NCI-H82 treated with DMSO at 0.1 percent for 48 hours (cell line): ENCODE results near the gene MYMK.

ENCODE experiments used
- DNase-seq: peaks from one replicate; lab custom pipeline; 2025; ENCODE audit not compliant: unreplicated experiment; lab: John Stamatoyannopoulos, UW

MYMK gene

GRCh38 chr9:133520121-133520835, 4.5 kb downstream of the MYMK start:
- DNase-seq, result no peak

DNA sequence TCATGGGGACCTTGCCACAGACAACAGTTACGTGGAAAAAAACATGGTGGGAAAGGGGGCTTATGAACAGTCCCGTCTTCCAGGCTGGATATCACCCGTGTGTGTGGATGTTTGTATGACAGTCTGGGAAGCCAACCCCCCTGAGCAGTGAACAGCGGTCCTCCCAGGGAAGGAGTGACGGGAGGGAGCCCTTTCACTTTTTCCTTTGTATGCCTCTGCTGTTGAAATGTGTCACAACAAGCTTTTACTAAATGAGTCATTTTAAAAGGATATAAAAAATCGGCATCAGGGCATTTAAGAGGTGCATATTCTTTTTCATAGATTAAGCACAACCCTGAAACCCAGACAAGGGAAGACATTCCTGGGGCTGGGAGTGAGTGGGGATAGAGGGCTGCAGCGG, 5.1 kb downstream of the MYMK start:
- no peak for DNase-seq

- DNase-seq, result no peak
Observed at GRCh38 chr9:133518706-133519449, 5.9 kb downstream of the MYMK start.

DNA sequence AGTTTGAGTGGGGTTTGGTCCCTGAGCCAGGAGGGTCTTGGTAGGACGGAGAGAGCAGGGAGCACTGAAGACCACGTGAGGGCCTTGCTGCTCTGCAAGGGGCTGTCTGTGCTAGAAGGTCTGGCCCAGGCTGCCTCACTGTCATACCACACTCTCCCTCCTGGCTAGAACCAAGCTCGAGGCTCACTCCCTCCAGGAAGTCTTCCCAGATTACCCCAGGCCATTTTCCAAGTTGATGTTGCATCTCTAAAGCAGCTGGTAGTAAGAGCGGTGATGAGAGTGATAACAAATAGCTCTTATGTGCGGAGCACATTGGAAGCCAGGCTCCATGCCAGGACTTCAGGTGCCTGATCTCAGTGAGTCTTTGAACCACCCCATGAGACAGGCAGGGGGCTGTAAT, 6.6 kb downstream of the MYMK start:
- no peak for DNase-seq

GRCh38 chr9:133517711-133518110, 7.0 kb downstream of the MYMK start:
- DNase-seq, result no peak

DNA sequence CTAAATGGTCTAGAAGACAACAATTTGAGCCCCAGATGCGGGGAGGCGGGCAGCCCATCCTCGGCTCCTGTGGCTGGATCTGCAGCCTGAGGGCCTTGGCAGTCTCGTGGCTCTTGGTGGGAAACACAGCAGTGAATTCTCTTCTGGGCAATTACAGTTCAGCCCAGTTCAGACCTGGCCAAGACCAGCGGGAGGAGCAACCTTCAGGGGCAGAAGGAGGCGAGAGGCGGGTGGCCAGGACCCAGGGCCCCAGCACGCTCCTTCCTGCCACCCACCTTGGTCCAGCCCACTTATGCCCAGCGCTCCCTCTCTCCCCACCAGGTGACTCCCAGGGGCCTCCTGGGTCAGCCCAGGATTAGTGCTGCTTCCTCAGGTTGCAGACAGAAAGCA, 7.8 kb downstream of the MYMK start:
- no peak for DNase-seq

DNA sequence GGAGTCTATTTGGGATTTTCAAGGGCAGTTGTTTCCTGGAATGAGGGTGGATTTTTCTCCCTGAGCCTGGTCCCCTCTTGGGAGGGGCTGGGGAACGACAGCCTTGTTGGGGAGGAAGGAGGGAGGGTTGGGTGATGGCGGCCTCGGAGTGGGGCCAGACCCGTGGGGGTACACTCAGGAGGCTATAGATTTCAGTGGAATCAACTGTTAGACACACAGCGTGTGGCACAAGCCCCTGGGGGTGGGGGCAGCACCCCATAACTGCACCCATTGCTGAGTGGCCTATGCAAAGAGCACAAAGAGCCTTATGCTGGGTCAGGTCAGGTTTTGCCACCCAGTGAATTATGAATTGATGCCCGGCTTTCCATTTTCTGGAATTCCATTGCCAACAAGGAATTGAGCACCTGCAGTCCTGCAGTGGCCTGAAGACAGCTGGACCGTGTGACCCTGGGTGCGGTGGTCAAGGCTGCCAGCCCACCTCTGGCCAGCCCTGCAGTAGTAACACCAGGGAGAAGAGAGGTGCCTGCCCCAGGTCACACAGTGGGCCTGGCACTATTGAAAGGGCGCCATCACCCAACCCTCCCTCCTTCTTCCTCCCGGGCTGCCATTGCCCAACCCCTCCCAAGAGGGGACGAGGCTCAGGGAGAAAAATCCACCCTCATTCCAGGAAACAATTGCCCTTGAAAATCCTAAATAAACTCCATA, 8.4 kb downstream of the MYMK start:
- no peak for DNase-seq

GRCh38 chr9:133515615-133516255, 9.0 kb downstream of the MYMK start:
- DNase-seq, result no peak

GRCh38 chr9:133515240-133515610, 9.5 kb downstream of the MYMK start:
- no peak for DNase-seq

GRCh38 chr9:133514460-133515239, 10.1 kb downstream of the MYMK start:
- DNase-seq, result no peak

DNA sequence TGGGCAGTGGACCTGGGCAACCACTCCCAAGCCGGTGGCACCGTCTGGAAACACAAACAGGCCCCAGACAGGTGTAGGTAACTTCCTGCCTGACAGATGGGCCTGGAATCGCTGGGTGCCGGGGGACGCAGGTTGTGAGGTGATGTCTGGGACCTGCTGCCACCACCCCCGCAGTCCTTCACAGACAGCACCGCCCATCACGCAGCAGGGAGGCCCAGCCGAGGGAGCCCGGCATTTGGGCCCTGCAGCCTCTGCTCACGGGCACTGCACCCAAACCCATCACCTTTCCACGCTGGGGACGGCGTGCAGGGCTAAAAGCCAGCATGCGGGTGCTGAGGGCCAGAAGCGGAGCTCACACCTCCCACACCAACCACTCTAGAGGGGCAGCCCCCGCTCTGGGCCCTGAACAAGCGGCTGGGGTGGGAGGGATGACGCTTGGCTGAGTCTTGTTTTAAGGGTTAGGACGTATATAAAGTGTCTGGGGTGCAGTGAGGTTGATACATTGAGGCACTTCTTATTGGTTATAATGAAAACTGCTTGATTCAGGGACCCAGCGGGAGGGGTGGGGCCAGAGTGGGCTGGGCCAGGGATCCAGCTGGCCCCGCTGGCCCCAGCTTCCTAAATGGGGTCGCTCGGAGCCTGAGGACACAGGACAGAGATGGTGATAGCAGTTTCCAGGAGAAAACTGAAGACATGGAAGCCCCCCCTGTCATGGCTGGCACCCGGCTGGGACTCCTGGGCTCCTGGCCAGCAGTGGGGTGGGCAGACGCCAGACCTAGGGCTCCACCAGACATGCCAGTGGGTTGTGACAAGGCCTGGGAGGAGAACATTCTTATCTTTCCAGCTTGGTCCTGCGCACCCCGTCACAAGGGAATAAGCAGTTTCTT, 11.3 kb downstream of the MYMK start:
- no peak for DNase-seq

DNA sequence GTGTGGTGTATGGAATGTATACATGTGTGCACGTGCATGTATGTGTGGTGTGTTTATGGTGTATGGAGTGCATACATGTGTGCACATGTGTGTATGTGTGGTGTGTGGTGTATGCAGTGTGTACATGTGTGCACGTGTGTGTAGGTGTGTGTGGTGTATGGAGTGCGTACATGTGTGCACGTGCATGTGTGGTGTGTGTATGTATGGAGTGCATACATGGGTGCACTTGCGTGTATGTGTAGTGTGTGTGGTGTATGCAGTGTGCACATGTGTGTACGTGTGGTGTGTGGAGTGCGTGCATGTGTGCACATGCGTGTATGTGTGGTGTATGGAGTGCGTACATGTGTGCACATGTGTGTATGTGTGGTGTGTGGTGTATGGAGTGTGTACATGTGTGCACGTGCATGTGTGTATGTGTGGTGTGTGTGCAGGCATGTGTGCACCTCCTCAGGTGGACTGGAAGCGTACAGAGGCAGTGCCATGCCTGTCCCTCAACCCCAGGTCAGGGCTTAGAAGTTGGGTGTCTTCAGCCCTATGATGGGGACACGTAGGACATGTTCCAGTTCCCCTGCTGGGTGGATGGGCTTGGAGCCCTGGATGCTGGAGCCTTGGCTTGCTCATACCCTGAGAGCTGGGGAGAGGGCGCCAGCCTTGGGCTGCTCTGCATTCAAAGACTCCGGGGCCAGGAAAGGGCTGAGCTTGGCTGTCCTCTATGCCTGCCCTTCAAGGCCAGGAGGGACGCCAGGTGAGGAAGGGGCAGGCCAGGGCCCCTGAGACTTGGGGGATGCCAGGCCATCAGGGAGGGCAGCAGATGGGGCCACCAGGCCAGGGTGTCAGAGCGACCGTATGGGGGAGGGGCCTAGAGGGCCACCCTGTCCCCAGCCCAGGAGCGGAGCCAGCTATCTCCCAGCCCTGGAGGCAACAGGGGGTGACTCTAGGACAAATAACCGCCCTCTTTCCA, 12.2 kb downstream of the MYMK start:
- no peak for DNase-seq

GRCh38 chr9:133511607-133512006, 13.2 kb downstream of the MYMK start:
- no peak for DNase-seq

- no peak for DNase-seq
Observed at GRCh38 chr9:133510926-133511505, 13.7 kb downstream of the MYMK start.

DNA sequence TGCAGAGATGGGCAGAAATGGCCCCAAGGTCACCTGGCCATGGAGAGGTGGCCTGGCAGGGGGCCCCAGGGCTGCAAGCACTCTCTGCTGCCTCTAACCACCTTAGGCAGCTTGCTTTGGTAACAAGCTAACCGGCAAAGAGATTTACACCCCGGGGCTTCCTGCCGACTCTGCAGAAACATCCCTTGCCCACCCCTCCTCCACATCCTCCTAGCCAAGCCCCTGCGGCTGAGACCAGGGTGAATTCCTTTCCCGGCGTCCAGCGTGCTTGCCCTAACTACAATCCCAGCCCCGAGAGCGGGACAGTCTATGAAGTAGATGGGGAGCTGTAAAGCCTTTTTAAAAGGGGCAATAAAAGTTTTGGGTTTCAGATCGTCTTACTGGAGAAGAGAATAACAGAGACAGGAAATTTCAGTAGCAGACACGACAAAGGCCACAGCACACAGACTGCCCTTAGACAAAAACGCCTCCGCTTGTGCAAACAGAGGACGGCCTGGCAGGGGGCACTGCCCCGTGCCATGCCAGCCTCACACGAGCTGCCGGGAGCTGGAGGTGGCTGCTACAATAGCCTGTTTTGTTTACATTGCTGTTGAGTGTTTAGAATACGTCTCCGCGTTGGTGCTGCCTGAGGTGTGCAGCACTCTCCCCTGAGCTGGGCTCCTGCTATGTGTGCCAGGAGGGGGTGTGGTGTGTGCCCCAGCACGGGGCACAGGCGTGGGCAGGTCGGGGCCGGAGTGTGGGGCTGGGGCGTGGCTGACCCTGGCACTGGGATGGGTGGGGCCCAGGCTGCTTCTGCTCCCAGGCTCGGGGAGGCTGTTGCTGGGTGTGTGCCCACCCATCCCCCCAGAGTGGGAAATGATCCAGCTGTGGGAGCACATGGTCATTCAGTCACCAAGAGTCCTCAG, 15.3 kb downstream of the MYMK start:
- DNase-seq, result no peak

GRCh38 chr9:133508046-133508445, 16.7 kb downstream of the MYMK start:
- no peak for DNase-seq

DNA sequence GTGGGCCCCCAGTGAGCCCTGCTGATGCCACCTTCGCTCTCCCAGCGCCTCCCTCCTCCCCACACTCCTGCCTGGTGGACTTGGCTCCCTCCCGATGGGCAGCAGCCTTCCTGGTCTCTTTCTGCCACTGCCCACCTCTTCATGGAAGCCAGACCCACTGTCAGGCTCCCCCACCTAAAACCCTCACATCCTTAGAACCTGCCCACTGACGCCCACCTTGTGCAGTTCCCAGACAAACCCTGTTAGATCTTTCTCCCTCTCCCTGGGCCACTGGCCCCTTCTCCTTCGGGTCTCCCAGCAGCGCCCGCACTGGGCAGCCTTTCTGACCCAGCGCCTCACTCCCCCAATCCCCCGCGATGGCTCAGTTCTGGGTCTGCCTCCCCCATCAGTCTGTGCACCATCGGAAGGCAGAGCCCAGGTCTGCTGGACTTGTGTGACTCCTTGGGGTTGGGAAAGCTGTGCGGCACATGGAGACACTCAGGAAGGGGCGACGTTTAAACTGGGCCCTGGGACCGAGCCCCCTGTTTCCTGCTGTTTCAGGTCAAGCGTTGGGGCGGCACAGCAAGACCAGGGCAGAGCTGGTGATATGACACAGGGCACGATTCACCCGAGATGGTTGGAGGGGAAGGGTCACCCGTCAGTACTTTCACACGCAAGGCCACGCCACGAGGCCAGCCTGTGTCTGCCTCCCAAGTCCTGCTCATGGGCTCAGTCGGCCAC, 17.4 kb downstream of the MYMK start:
- no peak for DNase-seq
